KOPT-K1 (cell line): ENCODE measurements around the gene ESRRA.
A peak's percentile ranks its signal among the peaks of the same experiment; 100 is the strongest.
"Not testable (repeated sequence)": the region's sequence is repeated elsewhere in the genome, so short reads cannot be mapped to it uniquely, and the experiment has no call there.

Source experiments
- H3K27ac ChIP-seq: fragments of 200-600 bp; sonication (generic); 2 replicates; pipeline ENCODE4 v1.5.1; 2016; ENCODE audit warnings: antibody characterized with exemption, mild to moderate bottlenecking, low read depth, low read length; ENCODE audit not compliant: poor library complexity, severe bottlenecking
- H3K36me3 ChIP-seq: fragments of 200-600 bp; sonication (generic); 2 replicates; pipeline ENCODE4 v1.5.1; 2017; ENCODE audit warnings: antibody characterized with exemption, mild to moderate bottlenecking, low read length, moderate library complexity; ENCODE audit not compliant: insufficient read depth
- H3K9me3 ChIP-seq: fragments of 200-600 bp; sonication (generic); 2 replicates; pipeline ENCODE4 v1.5.1; 2017; ENCODE audit warnings: antibody characterized with exemption, low read length, mild to moderate bottlenecking; ENCODE audit not compliant: insufficient read depth, poor library complexity, severe bottlenecking

ESRRA gene

GRCh38 chr11:64296236-64296635, 9.1 kb upstream of the ESRRA start:
- no peaks in the 10 kb centered on the region for H3K36me3 ChIP-seq
- H3K27ac ChIP-seq: no peak overlapping the region
- no peaks in the 10 kb centered on the region for H3K9me3 ChIP-seq

- no peak overlapping the region for H3K27ac ChIP-seq
Measured at GRCh38 chr11:64296830-64297698, 8.3 kb upstream of the ESRRA start.

GRCh38 chr11:64297699-64298358, 7.5 kb upstream of the ESRRA start:
- Histone ChIP-seq H3K36me3 (no peaks in the 10 kb centered on the region), H3K27ac (no peak overlapping the region), H3K9me3 (no peaks in the 10 kb centered on the region)

More at GRCh38 chr11:64296830-64297698, 8.3 kb upstream of the ESRRA start:
- no peaks in the 10 kb centered on the region for H3K9me3 ChIP-seq
- no peaks in the 10 kb centered on the region for H3K36me3 ChIP-seq

GRCh38 chr11:64298966-64299846, 6.1 kb upstream of the ESRRA start:
- H3K9me3 ChIP-seq: no peaks in the 10 kb centered on the region
- no peaks in the 10 kb centered on the region for H3K36me3 ChIP-seq
- H3K27ac ChIP-seq: no peak overlapping the region

- Histone ChIP-seq H3K9me3 (no peaks in the 10 kb centered on the region), H3K27ac (no peak within 1 kb of the TSS), H3K36me3 (no peaks in the 10 kb centered on the region)
Measured at GRCh38 chr11:64299847-64300648, 5.3 kb upstream of the ESRRA start, which contains the start of gene CATSPERZ. TSS of gene CATSPERZ (plus strand) at chr11:64300358. CDS start at chr11:64300411, 53 bp downstream.

GRCh38 chr11:64303109-64304031, 2.0 kb upstream of the ESRRA start:
- Histone ChIP-seq H3K9me3 (no peaks in the 10 kb centered on the region), H3K27ac (peak overlapping the region; percentile 96), H3K36me3 (peaks cover 13% of the 10 kb centered on the region)

GRCh38 chr11:64304032-64304315, 1.4 kb upstream of the ESRRA start:
- Histone ChIP-seq H3K36me3 (peaks cover 15% of the 10 kb centered on the region), H3K9me3 (no peaks in the 10 kb centered on the region), H3K27ac (peak overlapping the region; percentile 96)

- H3K9me3 ChIP-seq: no peaks in the 10 kb centered on the region
- peak overlapping the region; percentile 96 for H3K27ac ChIP-seq
- H3K36me3 ChIP-seq: peaks cover 20% of the 10 kb centered on the region
Measured at GRCh38 chr11:64304316-64305072, 830 bp upstream of the ESRRA start.

- Histone ChIP-seq H3K36me3 (peaks cover 34% of the 10 kb centered on the region), H3K9me3 (no peaks in the 10 kb centered on the region), H3K27ac (peak overlapping the region; percentile 80)
Measured at GRCh38 chr11:64305691-64306562, 603 bp downstream of the ESRRA start.

- Histone ChIP-seq H3K36me3 (peaks cover 38% of the 10 kb centered on the region), H3K9me3 (no peaks in the 10 kb centered on the region), H3K27ac (peak overlapping the region; percentile 80)
Measured at GRCh38 chr11:64306563-64306875, 1.2 kb downstream of the ESRRA start.

GRCh38 chr11:64306876-64307622, 1.7 kb downstream of the ESRRA start:
- Histone ChIP-seq H3K36me3 (peaks cover 38% of the 10 kb centered on the region), H3K27ac (peak overlapping the region; percentile 80)

GRCh38 chr11:64307795-64308194, 2.5 kb downstream of the ESRRA start:
- H3K9me3 ChIP-seq, H3K27ac ChIP-seq: not testable (repeated sequence)
- H3K36me3 ChIP-seq: peaks cover 44% of the 10 kb centered on the region

More at GRCh38 chr11:64306876-64307622, 1.7 kb downstream of the ESRRA start:
- H3K9me3 ChIP-seq: no peaks in the 10 kb centered on the region
